Calu3 (cell line): ENCODE results near the gene HIPK1. TPM values are rescaled to one million over a fixed set of nuclear protein-coding genes. Genes with fewer than 3 reads are reported as not detected.

Source experiments
- BruUV-seq: library from RNA; stranded (reverse); fragments of 400-500 nt; replicated peaks from 2 replicates; lab custom pipeline; 2021; lab: Mats Ljungman, UMichigan
- CTCF ChIA-PET: fragments of 300-600 bp; sonication (Branson Sonifier 250); formaldehyde crosslinking; loops from one replicate; lab custom pipeline; 2022; ENCODE audit warnings: antibody characterized with exemption; lab: Charles Lee
- DNase-seq: peaks from one replicate; pipeline ENCODE4 v3.0.0; 2022
- H3K27ac Mint-ChIP-seq: one replicate; pipeline ENCODE4 v1.8.0; 2022; ENCODE audit warnings: mixed read lengths; ENCODE audit not compliant: unreplicated experiment
- H3K27me3 Mint-ChIP-seq: one replicate; pipeline ENCODE4 v1.8.0; 2022; ENCODE audit warnings: mixed read lengths; ENCODE audit not compliant: unreplicated experiment
- H3K36me3 Mint-ChIP-seq: one replicate; pipeline ENCODE4 v1.8.0; 2022; ENCODE audit warnings: mild to moderate bottlenecking, moderate library complexity, mixed read lengths; ENCODE audit not compliant: insufficient read depth, unreplicated experiment
- H3K4me1 Mint-ChIP-seq: one replicate; pipeline ENCODE4 v1.8.0; 2022; ENCODE audit warnings: mild to moderate bottlenecking, low read depth, mixed read lengths; ENCODE audit not compliant: unreplicated experiment
- H3K4me3 Mint-ChIP-seq: one replicate; pipeline ENCODE4 v1.8.0; 2022; ENCODE audit warnings: mild to moderate bottlenecking, low read depth, moderate library complexity, mixed read lengths; ENCODE audit not compliant: unreplicated experiment
- H3K9me3 Mint-ChIP-seq: one replicate; pipeline ENCODE4 v1.8.0; 2022; ENCODE audit warnings: low read depth, mixed read lengths; ENCODE audit not compliant: unreplicated experiment
- CTCF ChIP-seq: fragments of 200-600 bp; IDR thresholded peaks from one replicate; pipeline ENCODE4 v1.8.0; 2022; ENCODE audit warnings: antibody characterized with exemption; ENCODE audit not compliant: unreplicated experiment
- intact Hi-C: fragments of 100-400 bp; cut with micrococcal nuclease; formaldehyde crosslinking; loops from one replicate; pipeline ENCODE4 v1.10.0; 2022; ENCODE audit not compliant: unreplicated experiment
- total RNA-seq: library from RNA; stranded (reverse); gene quantifications from 2 replicates; pipeline ENCODE4 v1.2.3, GENCODE V29; 2022

Gene HIPK1
- total RNA-seq, 1 experiment from 2014 or later: 42.7 TPM

- no peak overlapping the region for H3K27ac Mint-ChIP-seq
- no peak for DNase-seq
- BruUV-seq: no TSS peak
- intact Hi-C loops: no loop called here
- H3K36me3 Mint-ChIP-seq: no peaks in the 10 kb centered on the region
- no peak overlapping the region for H3K4me3 Mint-ChIP-seq
- peaks cover 3% of the 10 kb centered on the region for H3K9me3 Mint-ChIP-seq
- CTCF ChIA-PET: no interaction called here
- H3K27me3 Mint-ChIP-seq: peaks cover 49% of the 10 kb centered on the region
- TF ChIP-seq CTCF: no peak
- H3K4me1 Mint-ChIP-seq: no peaks in the 10 kb centered on the region
Measured at GRCh38 chr1:113995382-113995781, 66.3 kb downstream of the HIPK1 start.

- BruUV-seq: no TSS peak
- H3K9me3 Mint-ChIP-seq: peaks cover 3% of the 10 kb centered on the region
- intact Hi-C loops: no loop called here
- H3K27ac Mint-ChIP-seq: no peak overlapping the region
- TF ChIP-seq CTCF: no peak
- CTCF ChIA-PET: no interaction called here
- DNase-seq: no peak
- H3K4me1 Mint-ChIP-seq: no peaks in the 10 kb centered on the region
- H3K4me3 Mint-ChIP-seq: no peak overlapping the region
- H3K27me3 Mint-ChIP-seq: peaks cover 32% of the 10 kb centered on the region
- no peaks in the 10 kb centered on the region for H3K36me3 Mint-ChIP-seq
Measured at GRCh38 chr1:113998361-113998760, 69.2 kb downstream of the HIPK1 start.

- Mint-ChIP-seq H3K9me3 (peaks cover 3% of the 10 kb centered on the region), H3K27me3 (peaks cover 41% of the 10 kb centered on the region), H3K4me1 (no peaks in the 10 kb centered on the region), H3K4me3 (no peak overlapping the region), H3K27ac (no peak overlapping the region), H3K36me3 (no peaks in the 10 kb centered on the region)
- intact Hi-C loops: no loop called here
- no TSS peak for BruUV-seq
- CTCF ChIA-PET: no interaction called here
- no peak for DNase-seq
- no peak for TF ChIP-seq CTCF
Measured at GRCh38 chr1:113999233-113999632, 70.1 kb downstream of the HIPK1 start.

- no peak for TF ChIP-seq CTCF
- DNase-seq: no peak
- CTCF ChIA-PET: no interaction called here
- no peaks in the 10 kb centered on the region for H3K4me1 Mint-ChIP-seq
- peaks cover 46% of the 10 kb centered on the region for H3K27me3 Mint-ChIP-seq
- BruUV-seq: no TSS peak
- no peak overlapping the region for H3K4me3 Mint-ChIP-seq
- no peak overlapping the region for H3K27ac Mint-ChIP-seq
- H3K9me3 Mint-ChIP-seq: peaks cover 3% of the 10 kb centered on the region
- intact Hi-C loops: no loop called here
- H3K36me3 Mint-ChIP-seq: no peaks in the 10 kb centered on the region
Measured at GRCh38 chr1:113999799-114000198, 70.7 kb downstream of the HIPK1 start.
